ENCODE results near the gene CPA4.

- no peak for TF ChIP-seq CTCF (IDR thresholded peaks at IDR 0.05)
- no peak for TF ChIP-seq POLR2AphosphoS5 (IDR thresholded peaks at IDR 0.05)
- no peak for TF ChIP-seq EP300 (IDR thresholded peaks at IDR 0.05)
Measured at GRCh38 chr7:130342701-130343380, 49.9 kb downstream of the CPA4 start.

Data from suprapubic skin (tissue), 4 donors.